Prostate gland (tissue), 2 donors: ENCODE results near the gene INHBA.

ENCODE experiments used
- CTCF ChIP-seq, 4 experiments: fragments of 200-600 bp in 2 of 4; fragments of 450-650 bp in 2 of 4; sonication (generic) in 2 of 4; IDR thresholded peaks; 1 replicate in 3 of 4; 2 replicates in 1 of 4; pipeline ENCODE4 v1.5.1; 2016 to 2019; ENCODE audit warnings: antibody characterized with exemption in 4 of 4, mild to moderate bottlenecking in 2 of 4, moderate library complexity in 2 of 4
- POLR2A ChIP-seq: fragments of 450-650 bp; IDR thresholded peaks from one replicate; pipeline ENCODE4 v1.6.1; 2016; ENCODE audit warnings: antibody characterized with exemption, mild to moderate bottlenecking

- TF ChIP-seq CTCF (IDR thresholded peaks at IDR 0.05) (no peak), POLR2A (no peak)
These were observed 29.5 kb upstream of the INHBA start for GRCh38 chr7:41732436-41732785.
